GM19193 (cell line): ENCODE measurements around the gene SPA17.
A peak's percentile ranks its signal among the peaks of the same experiment; 100 is the strongest.

ENCODE experiments used
- POLR2A ChIP-seq: IDR thresholded peaks from 4 replicates; pipeline ENCODE4 v1.6.1; 2011; ENCODE audit not compliant: insufficient read depth, insufficient read length; ENCODE audit errors: extremely low read depth

Gene SPA17

DNA sequence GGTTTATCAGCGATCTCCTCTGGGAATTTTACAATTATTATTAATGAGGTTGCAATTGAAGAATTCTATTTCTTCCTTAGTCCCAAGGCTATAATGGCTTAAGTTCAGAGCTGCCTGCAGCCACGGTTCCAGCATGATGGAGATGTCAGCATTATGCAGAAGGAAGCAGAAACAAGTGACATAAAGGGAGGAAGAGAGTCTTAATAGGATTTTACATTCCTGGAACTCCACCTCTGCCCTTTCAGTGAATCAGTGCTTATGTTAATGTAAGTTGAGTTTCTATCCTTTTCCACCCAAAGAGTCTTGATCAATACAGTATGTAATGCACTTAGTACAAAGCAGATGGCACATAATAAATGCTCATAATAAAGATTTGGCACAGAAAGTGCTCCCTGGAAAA, 54.4 kb downstream of the SPA17 start:
- TF ChIP-seq POLR2A, result no peak

GRCh38 chr11:124729571-124729970, 55.9 kb downstream of the SPA17 start:
- TF ChIP-seq POLR2A, result no peak

GRCh38 chr11:124732230-124732629, 58.5 kb downstream of the SPA17 start:
- TF ChIP-seq POLR2A, result no peak

DNA sequence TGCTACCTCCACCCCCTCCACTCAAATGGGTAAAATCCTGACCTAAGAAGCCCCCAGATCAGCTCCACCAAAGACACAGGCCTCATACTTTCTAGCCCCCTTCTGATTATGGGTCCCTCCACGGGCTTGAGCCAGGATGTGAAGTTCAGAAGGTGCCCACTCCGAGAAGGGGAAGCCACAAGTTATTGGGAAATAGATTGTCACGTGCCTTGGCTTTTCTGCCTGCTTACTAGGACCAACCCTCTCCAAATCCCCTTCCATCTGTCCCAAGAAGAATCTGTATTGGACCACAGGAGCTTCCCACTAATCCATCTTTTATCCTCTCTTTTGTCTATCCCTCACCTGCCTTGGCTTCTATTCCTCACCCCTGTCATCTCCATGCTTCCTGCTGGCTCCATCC, 63.0 kb downstream of the SPA17 start:
- no peak for TF ChIP-seq POLR2A

DNA sequence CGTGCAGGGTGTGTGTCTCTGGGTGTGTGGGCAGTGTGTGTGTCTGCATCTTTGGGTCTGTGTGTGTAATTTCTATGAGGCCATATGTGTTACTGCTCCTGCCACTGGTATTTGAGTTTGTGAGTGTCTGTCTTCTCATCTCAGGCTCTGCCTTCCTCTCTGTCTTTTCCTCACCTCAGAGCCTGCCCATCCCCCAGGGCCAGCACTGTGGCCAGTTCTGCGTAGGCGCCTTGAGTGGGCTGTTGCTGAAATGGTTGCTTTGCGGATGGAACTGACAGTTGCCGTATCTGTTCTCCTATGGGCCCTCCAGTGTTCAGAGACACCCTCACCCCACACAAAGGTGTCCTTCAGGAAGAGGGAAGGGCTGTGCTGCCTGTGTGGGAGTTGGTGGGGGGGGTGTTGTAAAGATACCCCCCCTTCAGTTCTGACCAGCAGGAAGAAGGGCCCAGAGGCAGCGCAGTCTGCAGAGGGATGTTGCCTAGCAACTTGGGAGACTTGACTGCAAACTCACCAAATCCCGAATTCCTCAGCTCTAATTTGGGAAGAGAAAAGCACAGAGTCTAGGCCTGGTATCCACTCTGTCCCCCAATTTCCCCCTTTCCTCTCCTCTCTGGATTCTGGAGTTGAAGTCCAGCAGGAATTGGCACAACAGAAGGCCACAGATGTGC, 64.1 kb downstream of the SPA17 start:
- no peak for TF ChIP-seq POLR2A

- TF ChIP-seq POLR2A, result no peak
Observed at GRCh38 chr11:124738713-124739478, 65.2 kb downstream of the SPA17 start.

DNA sequence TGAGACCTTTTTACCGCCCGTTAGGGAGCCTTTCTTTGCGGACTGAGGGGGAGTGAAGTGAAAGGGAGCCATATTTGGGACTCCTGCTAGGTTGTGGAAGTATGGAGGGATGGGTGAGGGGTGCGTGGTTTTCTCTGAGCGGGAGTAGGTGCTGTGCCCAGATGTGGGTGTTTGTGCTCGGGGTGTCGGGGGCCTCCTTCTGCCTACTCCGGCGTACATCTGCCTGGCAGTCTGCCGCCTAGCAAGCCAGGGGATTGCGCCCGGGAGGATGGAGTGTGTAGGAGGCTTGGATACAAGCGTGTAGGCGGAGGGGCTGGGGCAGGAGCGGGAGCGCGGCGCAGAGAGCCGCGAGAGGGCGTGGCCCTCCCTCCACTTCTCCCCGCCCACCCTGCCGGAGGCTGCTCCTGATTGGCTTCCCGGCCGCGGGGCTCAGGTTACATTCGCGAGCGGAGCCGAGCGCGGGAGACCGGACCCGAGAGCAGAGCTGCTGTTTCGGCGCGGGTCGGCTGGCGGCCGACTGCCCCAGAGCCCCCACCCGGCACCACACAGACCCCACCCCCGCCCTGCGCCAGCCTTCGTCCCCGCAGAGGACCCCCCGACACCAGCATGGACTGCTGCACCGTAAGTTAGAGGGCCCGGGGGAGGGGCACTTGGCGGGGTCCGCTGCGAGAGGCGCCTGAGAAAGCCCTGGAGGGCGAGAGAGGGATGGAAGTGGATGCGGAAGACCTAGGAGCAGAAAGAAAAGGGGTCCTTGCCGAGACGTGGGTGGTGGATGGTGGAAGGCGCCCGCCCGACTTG, 66.0 kb downstream of the SPA17 start, which contains the start of gene NRGN:
TSS of gene NRGN (plus strand) at position 464 of the 798 bp plus-strand sequence. CDS start at position 607, 143 bp downstream.
- no peak for TF ChIP-seq POLR2A

- TF ChIP-seq POLR2A, result no peak
Observed at GRCh38 chr11:124740277-124740882, 66.7 kb downstream of the SPA17 start.

DNA sequence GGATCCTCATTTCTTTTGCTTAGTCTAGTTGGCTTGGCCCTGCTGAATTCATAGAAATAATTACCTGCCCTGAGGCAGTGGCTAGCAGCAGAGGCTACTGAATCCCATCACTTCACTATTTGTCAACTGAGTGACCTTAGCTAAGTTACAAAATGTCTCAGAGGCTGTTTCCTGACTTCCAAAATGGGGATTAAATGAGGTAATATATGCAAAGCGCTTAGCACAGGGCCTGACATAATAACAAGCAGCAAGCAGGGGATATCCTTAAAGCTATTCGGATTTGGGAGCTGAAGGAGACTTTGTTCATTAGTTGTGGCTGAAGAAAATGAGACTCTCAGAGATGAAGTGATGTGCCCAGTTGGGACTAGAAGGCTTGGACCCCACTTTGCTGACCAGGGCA, 68.9 kb downstream of the SPA17 start:
- no peak for TF ChIP-seq POLR2A

- TF ChIP-seq POLR2A, result no peak
Observed at GRCh38 chr11:124743050-124743449, 69.3 kb downstream of the SPA17 start.

DNA sequence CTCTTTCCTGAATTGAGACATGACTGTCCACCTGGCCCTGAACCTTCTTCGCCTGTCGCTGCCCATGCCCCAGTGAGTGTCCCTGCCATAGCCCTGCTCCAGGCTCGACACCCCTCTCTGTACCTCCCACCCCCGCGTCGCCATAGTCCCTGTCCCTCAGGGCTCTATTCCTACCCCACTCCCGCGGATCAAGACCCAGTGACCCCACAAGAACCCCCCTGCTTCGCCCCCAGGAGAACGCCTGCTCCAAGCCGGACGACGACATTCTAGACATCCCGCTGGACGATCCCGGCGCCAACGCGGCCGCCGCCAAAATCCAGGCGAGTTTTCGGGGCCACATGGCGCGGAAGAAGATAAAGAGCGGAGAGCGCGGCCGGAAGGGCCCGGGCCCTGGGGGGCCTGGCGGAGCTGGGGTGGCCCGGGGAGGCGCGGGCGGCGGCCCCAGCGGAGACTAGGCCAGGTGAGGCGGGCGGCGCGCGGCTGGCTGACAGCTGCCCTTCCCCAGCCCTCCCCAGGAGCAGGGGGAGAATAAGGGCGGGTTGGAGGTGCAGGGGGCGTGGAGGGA, 71.6 kb downstream of the SPA17 start:
- TF ChIP-seq POLR2A, result no peak

GRCh38 chr11:124745835-124746620, 72.3 kb downstream of the SPA17 start:
- peak; percentile 51 for TF ChIP-seq POLR2A

DNA sequence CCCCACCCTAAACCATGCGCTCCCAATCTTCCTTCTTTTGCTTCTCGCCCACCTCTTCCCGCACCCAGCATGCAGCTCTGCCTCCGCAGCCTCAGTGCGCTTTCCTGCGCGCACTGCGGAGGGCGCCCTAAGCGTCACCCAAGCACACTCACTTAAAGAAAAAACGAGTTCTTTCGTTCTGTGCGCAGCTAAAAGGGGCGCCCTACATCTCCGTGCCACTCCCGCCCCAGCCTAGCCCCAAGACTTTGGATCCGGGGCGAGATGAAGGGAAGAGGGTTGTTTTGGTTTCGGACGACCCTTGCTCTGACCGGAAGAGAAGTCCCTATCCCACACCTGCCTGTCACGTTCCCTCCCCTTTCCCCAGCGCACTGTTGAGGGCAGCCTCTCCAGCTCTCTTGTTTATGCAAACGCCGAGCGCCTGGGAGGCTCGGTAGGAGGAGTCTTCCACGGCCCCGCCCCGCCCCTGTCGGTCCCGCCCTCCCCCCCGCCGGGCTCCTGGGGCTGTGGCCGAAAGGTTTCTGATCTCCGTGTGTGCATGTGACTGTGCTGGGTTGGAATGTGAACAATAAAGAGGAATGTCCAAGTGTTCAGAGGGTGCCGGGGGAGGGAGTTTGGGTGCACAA, 73.0 kb downstream of the SPA17 start:
- TF ChIP-seq POLR2A, result peak; percentile 53
